Loucy (cell line): Measurements from ENCODE around the gene ZCCHC24.

ENCODE experiments used
- H2AFZ ChIP-seq: fragments of 200-600 bp; sonication (generic); 2 replicates; pipeline ENCODE4 v1.6.0; 2016; ENCODE audit warnings: antibody characterized with exemption, mild to moderate bottlenecking, low read length, moderate library complexity
- H3F3A ChIP-seq: fragments of 200-600 bp; 2 replicates; pipeline ENCODE4 v1.6.0; 2016; ENCODE audit warnings: antibody characterized with exemption, low read depth, mild to moderate bottlenecking
- H3K27me3 ChIP-seq: fragments of 200-600 bp; sonication (generic); 2 replicates; pipeline ENCODE4 v1.6.1; 2014; ENCODE audit warnings: low read length, mild to moderate bottlenecking; ENCODE audit not compliant: insufficient read depth, poor library complexity, severe bottlenecking
- H3K36me3 ChIP-seq: fragments of 200-600 bp; sonication (generic); 2 replicates; pipeline ENCODE4 v1.6.1; 2016; ENCODE audit warnings: low read length; ENCODE audit not compliant: insufficient read depth
- H3K4me1 ChIP-seq: fragments of 200-600 bp; sonication (generic); 2 replicates; pipeline ENCODE4 v1.5.1; 2014; ENCODE audit warnings: low read length, mild to moderate bottlenecking; ENCODE audit not compliant: insufficient read depth, poor library complexity, severe bottlenecking
- H3K4me2 ChIP-seq: fragments of 200-600 bp; sonication (generic); 2 replicates; pipeline ENCODE4 v1.6.0; 2014; ENCODE audit warnings: antibody characterized with exemption, low read length, low read depth, mild to moderate bottlenecking; ENCODE audit not compliant: poor library complexity, severe bottlenecking
- H3K4me3 ChIP-seq: fragments of 200-600 bp; sonication (generic); 2 replicates; pipeline ENCODE4 v1.5.1; 2014; ENCODE audit warnings: low read length, mild to moderate bottlenecking, mixed read lengths; ENCODE audit not compliant: poor library complexity, severe bottlenecking
- H3K79me2 ChIP-seq: fragments of 200-600 bp; sonication (generic); 2 replicates; pipeline ENCODE4 v1.6.1; 2014; ENCODE audit warnings: low read length; ENCODE audit not compliant: insufficient read depth
- H3K9ac ChIP-seq: fragments of 200-600 bp; sonication (generic); 2 replicates; pipeline ENCODE4 v1.6.0; 2014; ENCODE audit warnings: mild to moderate bottlenecking, low read depth, low read length, moderate library complexity; ENCODE audit not compliant: poor library complexity, severe bottlenecking
- H3K9me2 ChIP-seq: fragments of 200-600 bp; sonication (generic); replicated peaks from 2 replicates; pipeline ENCODE4 v1.6.1; 2016; ENCODE audit warnings: low read depth, low read length, mixed read lengths
- H3K9me3 ChIP-seq: fragments of 200-600 bp; sonication (generic); 2 replicates; pipeline ENCODE4 v1.6.1; 2014; ENCODE audit warnings: mild to moderate bottlenecking, antibody characterized with exemption, low read length, low read depth; ENCODE audit not compliant: insufficient read depth
- H4K20me1 ChIP-seq: fragments of 200-600 bp; sonication (generic); 2 replicates; pipeline ENCODE4 v1.6.0; 2014; ENCODE audit warnings: antibody characterized with exemption, low read length, mild to moderate bottlenecking; ENCODE audit not compliant: insufficient read depth, poor library complexity, severe bottlenecking
- EZH2phosphoT487 ChIP-seq: fragments of 200-600 bp; IDR thresholded peaks from 2 replicates; pipeline ENCODE4 v1.6.1; 2018; ENCODE audit warnings: antibody characterized with exemption, mild to moderate bottlenecking, moderate library complexity, borderline replicate concordance
- TF ChIP-seq, protein P1 (sequence below): fragments of 200-600 bp; sonication (generic); conservative IDR thresholded peaks from 2 replicates; pipeline ENCODE4 v1.5.1; 2014; ENCODE audit warnings: mild to moderate bottlenecking, antibody characterized with exemption, low read length

Gene ZCCHC24

DNA sequence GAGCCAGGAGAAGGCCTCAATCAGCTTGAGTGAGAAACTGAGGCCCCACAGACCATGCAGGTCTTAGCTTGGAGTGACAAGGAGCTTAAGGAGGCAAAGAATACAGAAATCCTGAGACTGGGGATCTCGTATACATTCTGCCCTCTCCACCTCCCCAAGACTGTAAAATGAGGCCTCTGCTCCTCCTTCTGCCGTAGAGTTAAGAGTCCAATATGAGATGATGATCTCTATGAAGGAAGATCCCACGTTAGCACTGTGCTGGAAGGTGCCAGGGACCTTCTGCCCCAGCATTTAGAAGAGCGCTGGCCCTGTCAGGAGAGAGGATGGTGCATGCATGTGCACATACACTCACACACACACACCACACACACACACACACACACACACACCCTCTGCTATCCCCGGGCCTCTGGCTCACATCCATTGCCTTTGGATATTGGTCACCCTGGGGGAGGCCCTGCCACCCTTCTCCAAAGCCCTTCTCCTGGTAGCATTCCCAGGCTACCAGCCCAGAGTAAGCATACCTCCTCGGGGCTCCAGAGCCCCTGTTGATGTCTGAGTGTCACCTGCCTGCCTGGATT is 15.0 kb downstream of the ZCCHC24 start:
- no peaks in the 10 kb centered on the region for H3K79me2 ChIP-seq
- no peaks in the 10 kb centered on the region for H3K9me3 ChIP-seq
- H3F3A ChIP-seq = no peaks in the 10 kb centered on the region
- no peak overlapping the region for H3K4me2 ChIP-seq
- H2AFZ ChIP-seq = no peak overlapping the region
- no peak for TF ChIP-seq EZH2phosphoT487
- TF ChIP-seq, protein P1, sequence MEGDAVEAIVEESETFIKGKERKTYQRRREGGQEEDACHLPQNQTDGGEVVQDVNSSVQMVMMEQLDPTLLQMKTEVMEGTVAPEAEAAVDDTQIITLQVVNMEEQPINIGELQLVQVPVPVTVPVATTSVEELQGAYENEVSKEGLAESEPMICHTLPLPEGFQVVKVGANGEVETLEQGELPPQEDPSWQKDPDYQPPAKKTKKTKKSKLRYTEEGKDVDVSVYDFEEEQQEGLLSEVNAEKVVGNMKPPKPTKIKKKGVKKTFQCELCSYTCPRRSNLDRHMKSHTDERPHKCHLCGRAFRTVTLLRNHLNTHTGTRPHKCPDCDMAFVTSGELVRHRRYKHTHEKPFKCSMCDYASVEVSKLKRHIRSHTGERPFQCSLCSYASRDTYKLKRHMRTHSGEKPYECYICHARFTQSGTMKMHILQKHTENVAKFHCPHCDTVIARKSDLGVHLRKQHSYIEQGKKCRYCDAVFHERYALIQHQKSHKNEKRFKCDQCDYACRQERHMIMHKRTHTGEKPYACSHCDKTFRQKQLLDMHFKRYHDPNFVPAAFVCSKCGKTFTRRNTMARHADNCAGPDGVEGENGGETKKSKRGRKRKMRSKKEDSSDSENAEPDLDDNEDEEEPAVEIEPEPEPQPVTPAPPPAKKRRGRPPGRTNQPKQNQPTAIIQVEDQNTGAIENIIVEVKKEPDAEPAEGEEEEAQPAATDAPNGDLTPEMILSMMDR = no peak
- H3K9ac ChIP-seq = no peak overlapping the region
- no peak overlapping the region for H3K4me3 ChIP-seq
- H3K27me3 ChIP-seq = no peaks in the 10 kb centered on the region
- peaks cover 3% of the 10 kb centered on the region for H3K4me1 ChIP-seq
- H4K20me1 ChIP-seq = no peaks in the 10 kb centered on the region
- H3K9me2 ChIP-seq = no peaks in the 10 kb centered on the region
- peaks cover 4% of the 10 kb centered on the region; the same call in 1 of the 2 replicates for H3K36me3 ChIP-seq

DNA sequence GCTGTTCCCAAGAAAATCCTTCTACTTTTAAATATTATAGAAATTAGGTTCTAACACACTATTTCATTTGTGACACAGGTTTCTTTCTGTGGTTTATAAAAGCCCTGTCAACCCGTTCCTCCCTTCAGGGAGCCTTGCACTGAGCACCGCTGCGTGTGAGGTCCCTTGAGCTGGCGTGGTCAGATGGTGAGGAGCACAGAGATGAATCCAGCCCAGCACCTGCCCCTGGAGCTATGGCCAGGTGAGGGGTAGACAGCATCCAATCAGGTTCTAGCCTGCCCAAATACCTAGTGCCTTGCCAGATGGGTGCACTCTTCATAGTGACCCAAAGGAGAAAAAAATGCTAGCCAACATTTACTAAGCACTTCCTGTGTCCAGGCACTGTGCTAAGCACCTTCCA is 15.7 kb downstream of the ZCCHC24 start:
- H3K79me2 ChIP-seq = no peaks in the 10 kb centered on the region
- H3K9me3 ChIP-seq = no peaks in the 10 kb centered on the region
- H4K20me1 ChIP-seq = no peaks in the 10 kb centered on the region
- no peak for TF ChIP-seq EZH2phosphoT487
- H3K36me3 ChIP-seq = peaks cover 6% of the 10 kb centered on the region; the same call in 1 of the 2 replicates
- H3K4me3 ChIP-seq = no peak overlapping the region
- H3K9me2 ChIP-seq = no peaks in the 10 kb centered on the region
- H3K4me2 ChIP-seq = no peak overlapping the region
- no peaks in the 10 kb centered on the region for H3K4me1 ChIP-seq
- no peak overlapping the region for H3K9ac ChIP-seq
- H3K27me3 ChIP-seq = no peaks in the 10 kb centered on the region
- no peaks in the 10 kb centered on the region for H3F3A ChIP-seq
- H2AFZ ChIP-seq = no peak overlapping the region

DNA sequence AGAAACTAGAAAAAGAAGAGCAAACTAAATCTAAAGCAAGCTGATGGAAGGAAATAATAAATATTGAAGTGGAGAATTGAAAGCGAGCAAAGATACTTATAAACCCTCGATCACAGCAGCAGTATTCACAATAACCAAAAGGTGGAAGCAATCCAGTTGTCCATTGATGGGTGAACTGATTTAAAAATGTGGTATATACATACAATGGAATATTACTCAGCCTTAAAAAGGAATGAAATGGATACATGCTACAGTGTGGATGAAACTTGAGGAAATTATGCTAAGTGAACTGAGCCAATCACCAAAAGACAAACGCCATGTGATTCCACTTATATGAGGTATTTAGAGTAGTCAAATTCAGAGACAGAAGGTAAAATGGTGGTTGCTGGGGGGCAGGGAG is 17.5 kb downstream of the ZCCHC24 start:
- TF ChIP-seq, protein P1 = no peak
- TF ChIP-seq EZH2phosphoT487 = no peak
- Histone ChIP-seq H3K4me2 (no peak overlapping the region), H3K79me2 (no peaks in the 10 kb centered on the region), H3K9me2 (no peaks in the 10 kb centered on the region), H4K20me1 (no peaks in the 10 kb centered on the region), H3K4me3 (no peak overlapping the region), H2AFZ (no peak overlapping the region), H3K9me3 (no peaks in the 10 kb centered on the region), H3K27me3 (no peaks in the 10 kb centered on the region), H3K4me1 (no peaks in the 10 kb centered on the region), H3K36me3 (peaks cover 6% of the 10 kb centered on the region; the same call in 1 of the 2 replicates), H3K9ac (no peak overlapping the region), H3F3A (no peaks in the 10 kb centered on the region)

DNA sequence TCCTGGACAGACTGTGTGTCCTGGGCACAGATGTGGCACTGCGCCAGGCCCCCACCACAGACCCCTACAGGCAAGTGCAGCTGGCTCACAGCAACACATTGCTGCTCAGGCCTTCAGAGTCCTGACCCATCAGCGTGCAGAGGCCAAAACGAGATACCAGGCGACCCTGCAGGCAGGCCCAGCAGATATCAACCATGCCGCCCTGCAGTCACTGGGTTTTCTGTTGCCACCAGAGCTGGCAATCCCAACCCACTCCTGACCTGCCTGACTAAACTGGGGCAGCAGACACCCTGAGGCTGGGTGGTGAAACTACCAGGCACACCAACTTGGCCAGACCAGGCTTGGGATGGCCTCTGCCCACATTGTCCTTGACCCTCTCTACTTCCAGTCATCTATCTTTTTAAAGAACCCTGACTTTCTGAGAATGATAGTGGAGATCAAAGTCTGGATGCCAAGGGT is 20.3 kb downstream of the ZCCHC24 start:
- no peaks in the 10 kb centered on the region for H3K27me3 ChIP-seq
- H3K36me3 ChIP-seq = peaks cover 6% of the 10 kb centered on the region; the same call in 1 of the 2 replicates
- no peak overlapping the region for H3K9ac ChIP-seq
- no peaks in the 10 kb centered on the region for H3K9me3 ChIP-seq
- H2AFZ ChIP-seq = no peak overlapping the region
- H3K9me2 ChIP-seq = no peaks in the 10 kb centered on the region
- H3K4me1 ChIP-seq = no peaks in the 10 kb centered on the region
- H3K79me2 ChIP-seq = no peaks in the 10 kb centered on the region
- no peaks in the 10 kb centered on the region for H3F3A ChIP-seq
- H3K4me2 ChIP-seq = no peak overlapping the region
- TF ChIP-seq EZH2phosphoT487 = no peak
- TF ChIP-seq, protein P1 = no peak
- H3K4me3 ChIP-seq = no peak overlapping the region
- no peaks in the 10 kb centered on the region for H4K20me1 ChIP-seq
